ENCODE results near the gene HOXD11. TPM values are rescaled to one million over a fixed set of nuclear protein-coding genes. Genes with fewer than 3 reads are reported as not detected.

The HOXD11 gene
- total RNA-seq, 1 donor from 2014 or later, result not detected

- no peak overlapping the region for H3K4me3 Mint-ChIP-seq (ENCODE audit: unreplicated experiment)
- H3K27me3 Mint-ChIP-seq (ENCODE audit: unreplicated experiment), result peaks cover 45% of the 10 kb centered on the region
- H3K36me3 Mint-ChIP-seq (ENCODE audit: low read depth, unreplicated experiment), result peaks cover 4% of the 10 kb centered on the region
- H3K4me1 Mint-ChIP-seq (ENCODE audit: unreplicated experiment), result peaks cover 25% of the 10 kb centered on the region
- no peak for DNase-seq (ENCODE audit: low spot score)
- no peaks in the 10 kb centered on the region for H3K9me3 Mint-ChIP-seq (ENCODE audit: unreplicated experiment)
- TF ChIP-seq, protein P1, sequence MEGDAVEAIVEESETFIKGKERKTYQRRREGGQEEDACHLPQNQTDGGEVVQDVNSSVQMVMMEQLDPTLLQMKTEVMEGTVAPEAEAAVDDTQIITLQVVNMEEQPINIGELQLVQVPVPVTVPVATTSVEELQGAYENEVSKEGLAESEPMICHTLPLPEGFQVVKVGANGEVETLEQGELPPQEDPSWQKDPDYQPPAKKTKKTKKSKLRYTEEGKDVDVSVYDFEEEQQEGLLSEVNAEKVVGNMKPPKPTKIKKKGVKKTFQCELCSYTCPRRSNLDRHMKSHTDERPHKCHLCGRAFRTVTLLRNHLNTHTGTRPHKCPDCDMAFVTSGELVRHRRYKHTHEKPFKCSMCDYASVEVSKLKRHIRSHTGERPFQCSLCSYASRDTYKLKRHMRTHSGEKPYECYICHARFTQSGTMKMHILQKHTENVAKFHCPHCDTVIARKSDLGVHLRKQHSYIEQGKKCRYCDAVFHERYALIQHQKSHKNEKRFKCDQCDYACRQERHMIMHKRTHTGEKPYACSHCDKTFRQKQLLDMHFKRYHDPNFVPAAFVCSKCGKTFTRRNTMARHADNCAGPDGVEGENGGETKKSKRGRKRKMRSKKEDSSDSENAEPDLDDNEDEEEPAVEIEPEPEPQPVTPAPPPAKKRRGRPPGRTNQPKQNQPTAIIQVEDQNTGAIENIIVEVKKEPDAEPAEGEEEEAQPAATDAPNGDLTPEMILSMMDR (IDR thresholded peaks at IDR 0.05; ENCODE audit: unreplicated experiment), result no peak
- no peak overlapping the region for H3K27ac Mint-ChIP-seq (ENCODE audit: unreplicated experiment)
These were observed 22.4 kb upstream of the HOXD11 start for GRCh38 chr2:176084611-176085119.

DNA sequence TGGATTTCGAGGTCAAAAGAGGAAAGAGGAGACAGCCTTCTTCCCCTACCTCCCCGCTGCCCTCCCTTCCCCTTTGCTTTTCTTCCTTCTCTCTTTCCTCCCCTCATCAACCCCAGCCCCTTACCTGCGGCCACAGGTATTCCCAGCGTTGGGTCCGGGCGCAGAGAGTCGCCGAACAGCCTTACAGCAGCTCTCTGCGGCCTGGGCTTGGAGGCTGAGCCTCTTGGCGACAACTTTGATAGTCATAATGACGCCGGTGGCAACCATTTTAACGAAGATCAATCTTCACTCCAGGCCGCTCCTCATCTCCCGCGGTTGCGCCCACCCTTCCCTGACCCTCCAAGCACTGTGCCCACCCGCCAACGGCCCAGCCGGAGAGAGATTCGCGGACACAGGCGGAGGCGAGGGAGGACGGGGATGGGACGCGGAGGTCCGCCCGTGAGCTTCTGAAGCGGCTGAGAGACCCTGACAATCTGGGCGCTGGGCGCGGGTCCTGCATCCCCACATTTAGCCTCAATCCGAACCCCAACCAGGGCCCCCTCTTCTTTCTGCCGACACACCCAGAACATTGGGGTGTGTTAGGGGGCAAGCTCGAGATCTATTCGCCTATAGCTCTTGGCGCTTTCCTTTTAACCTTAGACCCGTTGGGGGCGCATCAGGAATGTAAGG lies 21.8 kb upstream of the HOXD11 start:
- peak overlapping the region; percentile 67 for H3K4me3 Mint-ChIP-seq (ENCODE audit: unreplicated experiment)
- no peak overlapping the region for H3K27ac Mint-ChIP-seq (ENCODE audit: unreplicated experiment)
- H3K4me1 Mint-ChIP-seq (ENCODE audit: unreplicated experiment), result peaks cover 25% of the 10 kb centered on the region
- peak; percentile 15 for DNase-seq (ENCODE audit: low spot score)
- peaks cover 4% of the 10 kb centered on the region for H3K36me3 Mint-ChIP-seq (ENCODE audit: low read depth, unreplicated experiment)
- peaks cover 45% of the 10 kb centered on the region for H3K27me3 Mint-ChIP-seq (ENCODE audit: unreplicated experiment)
- no peaks in the 10 kb centered on the region for H3K9me3 Mint-ChIP-seq (ENCODE audit: unreplicated experiment)
- TF ChIP-seq, protein P1 (IDR thresholded peaks at IDR 0.05; ENCODE audit: unreplicated experiment), result no peak

DNA sequence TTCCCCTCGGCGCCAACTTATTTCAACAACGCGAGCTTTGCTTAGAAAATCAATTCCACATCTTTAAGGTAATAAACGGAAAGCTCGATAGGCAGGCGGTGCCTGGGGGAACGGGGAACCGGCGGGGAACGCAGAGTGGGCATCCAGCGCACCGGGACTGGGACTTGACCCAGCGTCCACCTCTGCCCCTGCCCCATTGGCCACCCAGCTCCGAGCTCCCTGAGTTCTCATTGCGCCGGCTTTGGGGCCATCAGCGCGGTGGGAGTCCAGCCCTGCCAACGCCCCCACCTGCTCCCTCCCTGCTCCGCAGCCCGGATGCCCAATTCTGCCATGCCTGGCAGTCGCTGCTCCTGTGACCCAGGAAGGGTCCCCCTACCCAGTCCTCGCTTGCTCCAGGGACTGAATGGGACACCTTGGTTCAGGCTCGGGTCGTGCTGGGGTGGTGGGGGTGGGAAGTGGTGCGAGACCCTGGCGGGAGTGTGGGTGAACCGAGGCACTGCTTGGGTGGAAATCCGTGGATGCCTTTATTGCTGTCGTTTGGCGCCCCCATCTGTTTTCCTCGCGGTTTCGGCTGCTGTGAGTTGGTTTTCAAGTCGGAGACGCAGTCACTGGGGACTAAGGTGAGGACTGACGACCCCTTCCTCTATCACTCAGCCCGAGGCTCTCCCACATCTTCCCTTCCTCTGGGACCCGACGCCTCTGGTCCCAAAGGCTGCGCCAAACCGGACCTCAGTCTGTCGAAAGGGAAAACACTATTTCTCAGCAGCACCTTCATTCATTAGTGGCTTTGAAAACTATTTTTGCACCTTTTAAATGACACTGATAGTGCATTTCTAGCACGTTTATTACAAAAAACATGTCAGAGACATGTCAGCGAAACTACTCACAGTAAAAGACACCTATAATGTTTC lies 21.0 kb upstream of the HOXD11 start:
- Mint-ChIP-seq H3K9me3 (ENCODE audit: unreplicated experiment) (no peaks in the 10 kb centered on the region), H3K36me3 (ENCODE audit: low read depth, unreplicated experiment) (peaks cover 4% of the 10 kb centered on the region), H3K4me1 (ENCODE audit: unreplicated experiment) (peaks cover 21% of the 10 kb centered on the region), H3K27ac (ENCODE audit: unreplicated experiment) (no peak overlapping the region), H3K4me3 (ENCODE audit: unreplicated experiment) (peak overlapping the region; percentile 47), H3K27me3 (ENCODE audit: unreplicated experiment) (peaks cover 46% of the 10 kb centered on the region)
- TF ChIP-seq, protein P1 (IDR thresholded peaks at IDR 0.05; ENCODE audit: unreplicated experiment), result no peak
- DNase-seq (ENCODE audit: low spot score), result peak; percentile 70

DNA sequence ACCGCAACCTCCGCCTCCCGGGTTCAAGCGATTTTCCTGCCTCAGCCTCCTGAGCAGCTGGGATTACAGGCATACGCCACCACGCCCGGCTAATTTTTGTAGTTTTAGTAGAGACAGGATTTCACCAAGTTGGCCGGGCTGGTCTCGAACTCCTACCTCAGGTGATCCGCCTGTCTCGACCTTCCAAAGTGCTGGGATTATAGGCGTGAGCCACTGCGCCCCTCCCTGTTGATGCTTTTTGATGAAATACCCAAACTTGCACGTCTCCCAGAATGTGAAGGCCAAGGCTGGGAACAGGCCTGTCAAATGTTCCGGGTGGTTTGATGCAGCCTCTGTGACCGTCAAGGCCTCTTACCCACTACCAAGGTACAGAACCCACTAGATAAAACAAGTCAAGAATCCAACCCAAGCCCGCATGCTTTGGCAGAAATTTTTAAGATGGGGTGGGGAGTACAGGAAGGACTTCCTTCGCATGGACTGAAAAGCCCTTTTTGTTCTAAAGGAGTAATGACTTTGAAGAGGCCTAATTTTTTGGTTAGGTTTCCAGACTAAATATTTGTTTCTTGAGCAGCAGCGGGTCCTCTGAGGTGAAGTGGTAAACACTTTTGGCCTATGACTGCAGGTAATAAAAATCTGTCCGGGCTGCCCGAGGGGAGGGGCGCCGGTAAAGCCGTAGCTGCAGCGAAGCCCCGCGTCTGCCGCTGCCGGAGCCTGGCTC lies 19.6 kb upstream of the HOXD11 start:
- peaks cover 4% of the 10 kb centered on the region for H3K36me3 Mint-ChIP-seq (ENCODE audit: low read depth, unreplicated experiment)
- H3K27ac Mint-ChIP-seq (ENCODE audit: unreplicated experiment), result no peak overlapping the region
- peaks cover 47% of the 10 kb centered on the region for H3K27me3 Mint-ChIP-seq (ENCODE audit: unreplicated experiment)
- peaks cover 26% of the 10 kb centered on the region for H3K4me1 Mint-ChIP-seq (ENCODE audit: unreplicated experiment)
- no peak for DNase-seq (ENCODE audit: low spot score)
- H3K4me3 Mint-ChIP-seq (ENCODE audit: unreplicated experiment), result no peak overlapping the region
- no peaks in the 10 kb centered on the region for H3K9me3 Mint-ChIP-seq (ENCODE audit: unreplicated experiment)
- TF ChIP-seq, protein P1 (IDR thresholded peaks at IDR 0.05; ENCODE audit: unreplicated experiment), result no peak
